ENCODE data around the gene PPP6R2. TPM values are rescaled to one million over a fixed set of nuclear protein-coding genes. Genes with fewer than 3 reads are reported as not detected.

The PPP6R2 gene
- total and polyA plus RNA-seq, 2 of the 8 experiments (the other 6 are each of a cell fraction or from before 2014, with no cell fraction given), result 25.0 to 32.2 TPM

DNA sequence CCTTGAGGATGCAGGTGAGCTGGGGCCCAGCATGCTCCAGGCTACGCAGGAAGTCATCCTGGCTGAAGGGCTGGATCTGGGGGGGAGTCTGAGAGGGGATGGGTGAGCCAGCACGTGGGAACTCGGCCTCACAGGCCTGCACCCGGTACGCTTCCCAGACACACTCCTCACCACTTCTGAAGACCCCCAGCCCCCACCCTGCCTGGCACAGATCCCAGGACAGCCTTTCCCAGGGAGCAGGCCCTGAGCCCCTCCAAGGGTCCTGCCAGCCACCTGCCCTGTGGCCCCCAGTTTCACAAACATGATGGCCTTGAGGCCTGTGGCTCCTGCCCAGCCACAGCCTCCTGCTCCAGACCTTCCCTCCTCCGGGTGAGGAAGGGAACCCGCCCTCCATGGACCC is 30.1 kb upstream of the PPP6R2 start:
- WGBS, 2 experiments (ENCODE audit: extremely low coverage in 1 of 2, insufficient coverage in 1 of 2, insufficient read length in 1 of 2, insufficient replicate concordance in 2 of 2, low coverage in 1 of 2, low lambda C conversion rate in 2 of 2, missing lambda C conversion rate in 1 of 2), result 84% methylated on average over 5 of the region's 7 CpGs; no CpG with 5 or more reads in 1 of the 2 experiments
- POLR2A ChIA-PET (ENCODE audit: partially characterized antibody), result interaction anchor here (1.3 kb wide), 1 partner anchor 20 kb away, joined by 3 read pairs; no protein-coding TSS in a partner anchor

More for the DNA sequence above, 30.1 kb upstream of the PPP6R2 start:
- no peaks in the 10 kb centered on the region; the same call in 1 of the 2 replicates for H3K23me2 ChIP-seq (ENCODE audit: low read depth, low read length)
- no peak overlapping the region for H3K23ac ChIP-seq (ENCODE audit: insufficient read length)
- no peaks in the 10 kb centered on the region for H4K20me1 ChIP-seq (replicated peaks in 1 of 2; ENCODE audit: control insufficient read depth in 1 of 2, insufficient read depth in 2 of 2, low read length in 2 of 2)
- no peaks in the 10 kb centered on the region for H3K79me2 ChIP-seq (ENCODE audit: control insufficient read depth in 1 of 2, insufficient read depth in 2 of 2, low read length in 2 of 2)
- no peaks in the 10 kb centered on the region for H3K79me1 ChIP-seq (ENCODE audit: low read depth, low read length)
- no peak overlapping the region for H3K18ac ChIP-seq (ENCODE audit: extremely low read depth, low read length)
- no peak overlapping the region for H2AFZ ChIP-seq (ENCODE audit: low read length)
- H4K8ac ChIP-seq (ENCODE audit: extremely low read depth, insufficient read depth, low read length), result peak overlapping the region; percentile 51; the same call in 1 of the 2 replicates
- peaks cover 0 to 13% (median 8%) of the 10 kb centered on the region in 4 experiments; a peak in 3 of 7 replicates for H3K4me1 ChIP-seq (replicated peaks in 1 of 4; ENCODE audit: control insufficient read depth in 3 of 4, insufficient read depth in 4 of 4, low read length in 3 of 4)
- H4K5ac ChIP-seq (ENCODE audit: insufficient read length, low read depth, low read length), result no peak overlapping the region
- CTCF ChIA-PET (ENCODE audit: partially characterized antibody), result interaction anchor here (0.6 to 1.7 kb wide), 5 partner anchors 9 to 307 kb away, joined by 3 to 6 read pairs (median 4); no protein-coding TSS in a partner anchor
- H4K91ac ChIP-seq (replicated peaks; ENCODE audit: insufficient read length, low read length), result no peak overlapping the region
- H3K14ac ChIP-seq (ENCODE audit: insufficient read length), result no peak overlapping the region
- DNase-seq (ENCODE audit: low read depth in 1 of 2, low spot score in 2 of 2) (no peak), FAIRE-seq (no peak)
- H2BK20ac ChIP-seq (ENCODE audit: low read length), result no peak overlapping the region
- H3K4me2 ChIP-seq (ENCODE audit: insufficient read depth in 1 of 2, low read depth in 2 of 2, low read length in 2 of 2), result no peak overlapping the region
- H3K4ac ChIP-seq (replicated peaks; ENCODE audit: insufficient read length, low read depth, low read length), result no peak overlapping the region
- no peak overlapping the region for H2BK120ac ChIP-seq (replicated peaks; ENCODE audit: low read depth, low read length)
- no peak overlapping the region for H2BK15ac ChIP-seq (ENCODE audit: low read length)
- no peak overlapping the region for H3K27ac ChIP-seq (ENCODE audit: low read depth, low read length)
- no peaks in the 10 kb centered on the region for H3K36me3 ChIP-seq (ENCODE audit: control insufficient read depth in 2 of 4, insufficient read depth in 4 of 4, low read length in 3 of 4)
- H3K27me3 ChIP-seq (replicated peaks in 1 of 4; ENCODE audit: control insufficient read depth in 3 of 4, extremely low read depth in 1 of 4, insufficient read depth in 3 of 4, low read length in 3 of 4), result no peaks in the 10 kb centered on the region; a peak in 1 of 7 replicates
- H3K9me3 ChIP-seq (ENCODE audit: insufficient read depth in 2 of 2, low read depth in 1 of 2, low read length in 1 of 2), result no peaks in the 10 kb centered on the region; a peak in 1 of 4 replicates
- no peak overlapping the region for H3K9ac ChIP-seq (replicated peaks in 1 of 4; ENCODE audit: extremely low read depth in 1 of 4, low read depth in 3 of 4, low read length in 3 of 4)
- H2AK5ac ChIP-seq (ENCODE audit: low read depth, low read length), result no peak overlapping the region
- no peak for TF ChIP-seq POLR2A (IDR thresholded peaks at IDR 0.05; ENCODE audit: control extremely low read depth in 1 of 2, low read depth in 2 of 2, low read length in 2 of 2)
- no peak for TF ChIP-seq RFX5 (IDR thresholded peaks at IDR 0.05; ENCODE audit: borderline replicate concordance, low read depth, low read length)
- no peak for TF ChIP-seq HDAC6 (IDR thresholded peaks at IDR 0.05; ENCODE audit: low read depth, low read length)
- no peak for TF ChIP-seq CTBP2 (IDR thresholded peaks at IDR 0.05; ENCODE audit: borderline replicate concordance, insufficient read depth, insufficient read length, low read length)
- TF ChIP-seq EP300 (IDR thresholded peaks at IDR 0.05; ENCODE audit: borderline replicate concordance in 1 of 2, low read depth in 2 of 2, low read length in 2 of 2), result no peak
- TF ChIP-seq TBP (IDR thresholded peaks at IDR 0.05; ENCODE audit: low read depth, low read length), result no peak
- no peak for TF ChIP-seq SIX5 (IDR thresholded peaks at IDR 0.05; ENCODE audit: low read depth, low read length)
- TF ChIP-seq, protein P1, sequence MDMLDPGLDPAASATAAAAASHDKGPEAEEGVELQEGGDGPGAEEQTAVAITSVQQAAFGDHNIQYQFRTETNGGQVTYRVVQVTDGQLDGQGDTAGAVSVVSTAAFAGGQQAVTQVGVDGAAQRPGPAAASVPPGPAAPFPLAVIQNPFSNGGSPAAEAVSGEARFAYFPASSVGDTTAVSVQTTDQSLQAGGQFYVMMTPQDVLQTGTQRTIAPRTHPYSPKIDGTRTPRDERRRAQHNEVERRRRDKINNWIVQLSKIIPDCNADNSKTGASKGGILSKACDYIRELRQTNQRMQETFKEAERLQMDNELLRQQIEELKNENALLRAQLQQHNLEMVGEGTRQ (IDR thresholded peaks at IDR 0.05; ENCODE audit: low read length), result no peak
- no peak for TF ChIP-seq TEAD4 (IDR thresholded peaks at IDR 0.05; ENCODE audit: low read depth, low read length)
- TF ChIP-seq KDM5A (IDR thresholded peaks at IDR 0.05; ENCODE audit: low read length), result no peak
- TF ChIP-seq, protein P2, sequence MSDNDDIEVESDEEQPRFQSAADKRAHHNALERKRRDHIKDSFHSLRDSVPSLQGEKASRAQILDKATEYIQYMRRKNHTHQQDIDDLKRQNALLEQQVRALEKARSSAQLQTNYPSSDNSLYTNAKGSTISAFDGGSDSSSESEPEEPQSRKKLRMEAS (IDR thresholded peaks at IDR 0.05), result no peak
- no peak for TF ChIP-seq BACH1 (IDR thresholded peaks at IDR 0.05; ENCODE audit: low read length)
- no peak overlapping the region for H3K4me3 ChIP-seq (ENCODE audit: extremely low read depth in 1 of 4, insufficient read depth in 2 of 4, low read depth in 3 of 4, low read length in 4 of 4)
- H3K56ac ChIP-seq (replicated peaks; ENCODE audit: insufficient read length, low read depth, low read length), result no peak overlapping the region
- H2BK12ac ChIP-seq (ENCODE audit: low read depth, low read length), result no peak overlapping the region
- H2BK5ac ChIP-seq (ENCODE audit: low read depth, low read length), result no peak overlapping the region
